GM21381 (cell line): Measurements from ENCODE around the gene PLA2G4D.
A peak's percentile ranks its signal among the peaks of the same experiment; 100 is the strongest.

ENCODE experiments used
- ATAC-seq: cut with Tn5 transposase; IDR thresholded peaks from one replicate; pipeline ENCODE4 v1.9.1; 2021; ENCODE audit warnings: mild to moderate bottlenecking, moderate library complexity; ENCODE audit not compliant: unreplicated experiment

The PLA2G4D gene

GRCh38 chr15:42057799-42058646, 36.3 kb downstream of the PLA2G4D start:
- ATAC-seq, result no peak

DNA sequence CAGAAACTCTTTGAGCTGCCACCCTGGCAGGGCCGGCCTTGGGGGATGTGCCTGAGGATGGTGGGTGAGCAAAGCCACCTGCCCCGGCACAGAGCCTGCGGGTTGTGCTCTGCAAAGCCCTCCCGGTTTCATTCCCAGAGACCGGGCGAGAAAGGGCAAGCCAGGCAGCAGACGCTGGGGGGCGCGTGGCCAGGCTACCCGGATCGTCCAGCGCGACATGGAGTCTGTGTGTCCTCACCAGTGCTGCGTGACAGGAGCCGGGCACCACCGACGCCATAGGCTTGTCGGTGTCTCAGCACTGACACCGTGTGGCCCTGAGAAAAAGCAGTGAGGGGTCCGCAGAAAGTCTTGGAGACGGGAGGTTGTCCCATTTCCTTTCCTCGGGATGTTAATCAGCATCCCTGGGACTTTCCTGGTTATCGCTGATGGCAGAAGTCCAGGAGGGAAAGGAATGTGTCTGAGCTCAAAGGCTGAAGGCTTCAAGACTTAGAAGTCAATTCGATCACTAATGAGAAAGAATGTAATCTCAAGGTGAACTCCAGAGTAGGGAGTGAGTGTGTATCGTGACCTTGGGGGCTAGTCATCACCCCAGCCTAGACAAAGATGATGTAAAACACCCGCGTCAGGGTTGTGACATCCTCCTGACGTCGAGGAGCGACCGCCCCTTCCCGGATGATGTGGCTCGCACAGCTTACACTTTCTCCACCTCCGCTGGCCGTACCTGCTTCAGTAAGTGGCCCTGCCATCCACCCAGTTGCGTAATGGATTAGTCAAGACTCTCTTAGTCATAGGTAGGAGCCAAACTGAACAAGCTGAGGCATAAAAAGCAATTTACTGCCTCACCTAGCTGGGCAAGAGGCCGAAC, 37.2 kb downstream of the PLA2G4D start:
- no peak for ATAC-seq

DNA sequence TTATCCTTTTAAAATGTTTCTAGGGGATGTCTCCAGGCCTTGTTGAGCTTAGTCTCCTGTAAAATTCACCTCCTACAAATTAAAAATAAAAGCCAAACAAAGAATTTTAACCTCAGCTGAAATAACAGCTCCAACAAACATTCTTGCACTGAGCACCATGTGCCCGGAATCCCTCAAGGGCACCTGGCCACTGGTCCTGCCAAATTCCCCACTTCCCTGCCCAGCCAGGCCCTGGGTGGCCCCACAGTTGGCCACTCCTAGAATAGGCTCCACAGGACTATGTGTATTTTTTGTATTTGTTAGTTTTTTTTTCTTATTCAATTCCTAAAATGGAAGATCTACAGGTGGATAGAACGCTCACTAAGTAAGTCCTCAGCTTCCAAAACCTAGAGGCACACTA, 40.4 kb downstream of the PLA2G4D start:
- ATAC-seq, result no peak

GRCh38 chr15:42053010-42053409, 41.4 kb downstream of the PLA2G4D start:
- ATAC-seq, result no peak

- ATAC-seq, result no peak
Measured at GRCh38 chr15:42050484-42051255, 43.7 kb downstream of the PLA2G4D start.

DNA sequence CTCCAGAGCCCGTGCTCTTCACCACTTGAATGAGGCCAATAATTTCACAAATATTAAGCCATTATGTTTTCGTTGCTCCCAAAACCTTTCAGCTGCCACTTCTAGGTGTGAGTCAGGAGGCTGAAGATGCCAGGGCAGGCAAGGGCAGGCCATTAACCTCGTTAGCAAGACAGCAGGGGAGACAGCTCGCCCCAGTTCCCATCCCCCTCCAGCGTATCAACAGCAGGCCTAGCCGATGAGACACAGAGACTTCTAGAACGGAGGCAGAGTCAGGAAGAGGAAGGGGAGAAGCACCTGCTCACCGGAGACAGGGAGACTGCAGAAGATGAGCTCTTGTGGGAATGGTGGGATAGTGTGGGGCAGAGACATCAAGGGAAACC, 45.6 kb downstream of the PLA2G4D start:
- no peak for ATAC-seq

- ATAC-seq, result no peak
Measured at GRCh38 chr15:42048080-42048820, 46.1 kb downstream of the PLA2G4D start.

DNA sequence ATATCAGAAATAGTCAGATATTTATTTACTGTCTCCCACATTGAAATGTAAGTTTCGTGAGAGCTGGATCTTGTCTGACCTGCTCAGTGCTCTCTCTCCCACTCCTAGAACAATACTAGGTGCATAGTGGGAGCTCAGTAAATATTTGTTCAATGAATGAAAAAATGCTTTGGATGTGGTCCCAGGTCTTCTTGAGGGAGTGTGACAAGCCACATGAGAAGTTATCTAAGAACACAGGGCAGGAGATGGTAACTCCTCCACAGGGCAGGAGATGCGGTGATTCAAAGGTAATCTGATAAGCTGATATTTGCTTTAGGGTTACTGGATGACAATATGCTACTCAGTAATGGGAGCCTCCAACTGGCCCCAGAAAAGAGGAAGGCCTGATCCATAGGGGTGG, 47.8 kb downstream of the PLA2G4D start:
- no peak for ATAC-seq

DNA sequence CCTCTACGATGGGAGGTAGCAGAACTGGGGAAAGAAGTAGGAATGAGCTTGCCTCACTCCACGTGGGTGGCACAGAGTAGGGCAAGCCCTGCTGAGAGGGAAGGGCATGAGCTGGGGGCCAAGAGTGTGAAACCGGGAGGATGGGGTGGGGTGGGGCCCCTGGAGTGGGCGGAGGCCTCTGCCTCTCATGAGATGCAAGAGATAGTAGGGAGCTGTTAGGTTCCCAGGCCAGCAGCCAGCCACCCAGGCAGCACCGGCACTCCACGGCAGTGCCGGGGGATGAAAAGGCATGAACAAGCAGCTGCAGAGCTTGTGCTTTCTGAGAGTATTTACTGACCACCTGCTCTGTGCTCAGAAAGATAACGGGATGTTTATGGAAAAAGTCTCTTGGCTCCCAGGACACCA, 49.1 kb downstream of the PLA2G4D start:
- no peak for ATAC-seq

DNA sequence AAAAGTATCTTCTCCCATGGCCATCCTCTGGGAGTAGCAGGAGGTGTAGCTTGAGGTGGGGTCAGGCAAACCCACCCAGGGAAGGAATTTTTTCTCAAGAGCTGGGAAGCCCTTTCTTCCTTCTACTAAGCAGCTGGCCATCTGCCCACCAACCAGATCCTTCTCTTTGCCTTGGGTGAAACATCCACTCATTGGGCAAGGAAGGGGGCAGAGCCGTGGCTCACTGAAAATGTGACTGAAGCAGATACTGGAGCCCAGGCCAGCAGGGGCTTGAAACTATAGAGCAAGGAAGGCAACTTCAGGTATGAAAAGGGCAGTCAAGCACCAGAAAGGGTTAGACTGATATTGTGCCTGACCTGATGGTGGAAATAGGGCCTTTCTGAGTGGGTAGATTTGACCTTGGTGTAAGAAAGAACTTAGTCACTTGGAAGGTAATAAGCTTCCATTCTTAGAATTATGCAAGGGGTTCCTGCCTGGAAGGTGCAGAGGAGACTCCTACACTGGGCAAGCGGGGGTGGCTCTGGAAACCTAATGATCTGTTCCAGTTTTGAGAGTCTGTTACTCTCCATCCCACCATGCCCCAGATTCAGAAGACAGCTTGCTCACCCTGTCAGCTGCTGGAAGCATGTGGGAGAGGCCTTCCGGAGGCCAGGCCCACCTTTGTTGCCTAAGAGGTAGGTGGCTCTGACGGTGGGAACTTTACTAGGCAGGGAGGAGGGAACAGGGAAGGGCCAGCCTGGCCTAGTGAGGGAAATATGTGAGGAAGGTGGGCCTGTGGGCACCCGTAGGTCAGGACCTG, 51.6 kb downstream of the PLA2G4D start:
- no peak for ATAC-seq

DNA sequence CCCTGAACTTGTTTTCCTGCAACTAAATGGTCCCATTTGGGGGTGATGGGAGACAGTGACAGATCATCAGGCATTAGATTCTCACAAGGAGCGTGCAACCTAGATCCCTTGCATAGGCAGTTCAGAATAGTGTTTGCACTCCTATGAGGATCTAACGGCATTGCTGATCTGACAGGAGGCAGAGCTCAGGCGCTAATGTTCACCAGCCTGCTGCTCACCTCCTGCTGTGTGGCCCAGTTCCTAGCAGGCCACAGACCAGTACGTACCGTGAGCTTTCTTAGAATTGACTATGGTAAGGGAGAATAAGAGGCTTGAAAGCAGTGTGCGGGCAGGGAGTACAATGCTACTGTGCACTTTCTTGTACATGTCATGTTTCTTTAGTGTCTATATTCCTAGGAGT, 56.0 kb downstream of the PLA2G4D start:
- no peak for ATAC-seq

GRCh38 chr15:42037656-42038055, 56.7 kb downstream of the PLA2G4D start:
- no peak for ATAC-seq

GRCh38 chr15:42036966-42037365, 57.4 kb downstream of the PLA2G4D start:
- ATAC-seq, result no peak

DNA sequence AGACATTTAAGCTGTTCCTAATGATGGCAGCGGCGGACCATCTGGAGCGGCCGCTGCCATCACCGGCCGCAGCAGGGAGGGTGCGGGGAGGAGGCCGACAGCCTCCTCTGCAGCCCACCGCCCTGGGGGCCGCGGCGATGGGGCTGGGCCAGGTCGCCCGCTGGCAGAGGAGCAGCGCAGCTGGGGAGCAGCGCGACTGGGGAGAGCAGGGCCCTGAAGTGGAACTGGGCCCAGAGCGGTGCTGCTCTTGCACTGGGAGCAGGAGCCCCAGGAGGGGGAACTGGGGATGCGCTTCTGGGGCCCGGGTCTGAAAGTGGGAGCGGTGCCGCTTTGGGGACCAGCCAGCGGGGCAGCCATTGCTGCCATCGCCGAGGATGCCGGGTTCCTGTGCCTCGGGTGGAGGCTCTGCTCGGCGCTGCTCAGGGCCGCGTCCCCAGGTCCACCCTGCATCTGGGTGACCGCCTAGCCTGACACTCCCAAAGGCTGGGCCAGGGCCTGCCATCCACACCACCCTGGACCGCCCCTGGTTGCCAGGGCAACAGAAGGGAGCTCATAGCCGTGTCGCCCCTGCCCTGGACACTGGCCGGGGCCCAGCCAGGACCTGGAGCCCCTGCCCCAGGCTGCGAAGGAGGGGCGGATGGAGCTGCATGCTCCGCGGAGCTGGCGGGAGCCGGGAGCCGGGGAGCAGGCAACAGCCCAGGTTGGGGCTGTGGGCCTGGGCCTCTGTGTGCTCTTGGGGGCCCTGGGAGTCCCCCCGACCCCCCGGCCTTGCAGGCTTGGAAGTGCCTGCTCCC, 58.1 kb downstream of the PLA2G4D start:
- no peak for ATAC-seq

- ATAC-seq, result peak; percentile 65
Measured at GRCh38 chr15:42035435-42035761, 59.0 kb downstream of the PLA2G4D start.

- ATAC-seq, result no peak
Measured at GRCh38 chr15:42034628-42035434, 59.5 kb downstream of the PLA2G4D start.

GRCh38 chr15:42033214-42033873, 61.0 kb downstream of the PLA2G4D start:
- no peak for ATAC-seq
